GM12891 (cell line): ENCODE measurements around the gene DLK1.

ENCODE experiments used
- DNase-seq: peaks from one replicate; pipeline ENCODE4 v3.0.0; 2011; ENCODE audit warnings: low spot score; ENCODE audit not compliant: insufficient read length
- FAIRE-seq: peaks from 2 replicates; lab custom pipeline; 2011; peaks lifted over from hg19 to GRCh38; lab: Jason Lieb, UNC
- PAX5 ChIP-seq: IDR thresholded peaks from 2 replicates; pipeline ENCODE4 v1.6.1; 2011; ENCODE audit warnings: low read length, moderate library complexity, mild to moderate bottlenecking; ENCODE audit not compliant: insufficient read depth, severe bottlenecking
- POLR2A ChIP-seq: IDR thresholded peaks from 2 replicates; pipeline ENCODE4 v1.6.1; 2011; ENCODE audit warnings: low read depth, low read length, control low read depth
- POLR2AphosphoS5 ChIP-seq: IDR thresholded peaks from 2 replicates; pipeline ENCODE4 v1.6.1; 2011; ENCODE audit warnings: low read depth, low read length, control low read depth
- POU2F2 ChIP-seq: IDR thresholded peaks from 2 replicates; pipeline ENCODE4 v1.6.1; 2011; ENCODE audit warnings: low read depth, mild to moderate bottlenecking, control low read depth, low read length, moderate library complexity
- SPI1 ChIP-seq: IDR thresholded peaks from 2 replicates; pipeline ENCODE4 v1.6.1; 2011; ENCODE audit warnings: low read depth, low read length, control low read depth
- TAF1 ChIP-seq: IDR thresholded peaks from 2 replicates; pipeline ENCODE4 v1.6.1; 2011; ENCODE audit warnings: low read depth, low read length, control low read depth

Gene DLK1

GRCh38 chr14:100765296-100765695, 38.6 kb downstream of the DLK1 start:
- no peak for FAIRE-seq
- DNase-seq = no peak
- no peak for TF ChIP-seq TAF1
- no peak for TF ChIP-seq POU2F2
- TF ChIP-seq POLR2AphosphoS5 = no peak
- TF ChIP-seq SPI1 = no peak
- TF ChIP-seq POLR2A = no peak
- TF ChIP-seq PAX5 = no peak

GRCh38 chr14:100765991-100766390, 39.3 kb downstream of the DLK1 start:
- DNase-seq (no peak), FAIRE-seq (no peak)
- no peak for TF ChIP-seq POU2F2
- TF ChIP-seq POLR2AphosphoS5 = no peak
- TF ChIP-seq POLR2A = no peak
- TF ChIP-seq PAX5 = no peak
- no peak for TF ChIP-seq SPI1
- TF ChIP-seq TAF1 = no peak

- DNase-seq = no peak
- TF ChIP-seq SPI1 (no peak), PAX5 (no peak), POLR2A (no peak), TAF1 (no peak), POLR2AphosphoS5 (no peak), POU2F2 (no peak)
- no peak for FAIRE-seq
These were observed 40.5 kb downstream of the DLK1 start for GRCh38 chr14:100767003-100767787.

GRCh38 chr14:100767788-100768536, 41.3 kb downstream of the DLK1 start:
- TF ChIP-seq SPI1 (no peak), PAX5 (no peak), TAF1 (no peak), POLR2A (no peak), POLR2AphosphoS5 (no peak), POU2F2 (no peak)
- no peak for FAIRE-seq
- no peak for DNase-seq

- DNase-seq (no peak), FAIRE-seq (no peak)
- TF ChIP-seq POLR2AphosphoS5 (no peak), POLR2A (no peak), PAX5 (no peak), POU2F2 (no peak), SPI1 (no peak), TAF1 (no peak)
These were observed 42.6 kb downstream of the DLK1 start for GRCh38 chr14:100769035-100769939.

- DNase-seq (no peak), FAIRE-seq (no peak)
These were observed 43.4 kb downstream of the DLK1 start for GRCh38 chr14:100770046-100770445.

GRCh38 chr14:100770605-100771120, 44.0 kb downstream of the DLK1 start:
- no peak for TF ChIP-seq POLR2AphosphoS5
- no peak for TF ChIP-seq SPI1
- no peak for TF ChIP-seq PAX5
- TF ChIP-seq POLR2A = no peak
- DNase-seq (no peak), FAIRE-seq (no peak)

More at GRCh38 chr14:100770046-100770445, 43.4 kb downstream of the DLK1 start:
- TF ChIP-seq TAF1 (no peak), SPI1 (no peak), POLR2A (no peak), POLR2AphosphoS5 (no peak), PAX5 (no peak), POU2F2 (no peak)

- TF ChIP-seq PAX5 (no peak), POLR2AphosphoS5 (no peak)
- FAIRE-seq = no peak
- DNase-seq = no peak
These were observed 44.6 kb downstream of the DLK1 start for GRCh38 chr14:100771121-100771800.

- no peak for DNase-seq
- FAIRE-seq = no peak
- TF ChIP-seq SPI1 (no peak), PAX5 (no peak), POU2F2 (no peak), POLR2AphosphoS5 (no peak), TAF1 (no peak), POLR2A (no peak)
These were observed 46.0 kb downstream of the DLK1 start for GRCh38 chr14:100772607-100773165.
